GM23338 (cell line): ENCODE data around the gene CTU2. TPM values are rescaled to one million over a fixed set of nuclear protein-coding genes. Genes with fewer than 3 reads are reported as not detected.

ENCODE experiments used
- ATAC-seq: fragments of 200-7000 bp; cut with Tn5 transposase; 3 replicates; pipeline ENCODE4 v1.9.1; 2020
- DNase-seq: peaks from one replicate; pipeline ENCODE4 v3.0.0-alpha.2; 2015; ENCODE audit warnings: low spot score
- H2AFZ ChIP-seq: fragments of 200-600 bp; sonication (generic); 2 replicates; pipeline ENCODE4 v1.8.0; 2016; ENCODE audit warnings: antibody characterized with exemption, mild to moderate bottlenecking, moderate library complexity
- H3F3A ChIP-seq: fragments of 200-600 bp; sonication (generic); replicated peaks from 2 replicates; pipeline ENCODE4 v1.8.0; 2017; ENCODE audit warnings: antibody characterized with exemption, mixed run types, low read depth
- H3K27ac ChIP-seq: fragments of 200-600 bp; sonication (generic); 2 replicates; pipeline ENCODE4 v1.6.1; 2016; ENCODE audit warnings: low read depth
- H3K27me3 ChIP-seq: fragments of 200-600 bp; sonication (generic); 2 replicates; pipeline ENCODE4 v1.8.0; 2016; ENCODE audit warnings: mild to moderate bottlenecking, mixed run types, moderate library complexity; ENCODE audit not compliant: insufficient read depth
- H3K36me3 ChIP-seq: fragments of 200-600 bp; sonication (generic); 2 replicates; pipeline ENCODE4 v1.8.0; 2016; ENCODE audit warnings: mild to moderate bottlenecking; ENCODE audit not compliant: insufficient read depth
- H3K4me1 ChIP-seq: fragments of 200-600 bp; sonication (generic); 2 replicates; pipeline ENCODE4 v1.8.0; 2016; ENCODE audit warnings: mild to moderate bottlenecking, moderate library complexity; ENCODE audit not compliant: insufficient read depth
- H3K4me2 ChIP-seq: fragments of 200-600 bp; sonication (generic); 2 replicates; pipeline ENCODE4 v1.7.1; 2017; ENCODE audit warnings: mixed run types
- H3K4me3 ChIP-seq: fragments of 200-600 bp; sonication (generic); 2 replicates; pipeline ENCODE4 v1.6.1; 2016; ENCODE audit warnings: mixed run types
- H3K79me2 ChIP-seq: fragments of 200-600 bp; sonication (generic); replicated peaks from 2 replicates; pipeline ENCODE4 v1.8.0; 2017; ENCODE audit warnings: mild to moderate bottlenecking; ENCODE audit not compliant: insufficient read depth
- H3K9me2 ChIP-seq: fragments of 200-600 bp; sonication (generic); 2 replicates; pipeline ENCODE4 v1.8.0; 2017; ENCODE audit not compliant: insufficient read depth
- H4K20me1 ChIP-seq: fragments of 200-600 bp; sonication (generic); replicated peaks from 2 replicates; pipeline ENCODE4 v1.8.0; 2017; ENCODE audit warnings: mild to moderate bottlenecking; ENCODE audit not compliant: insufficient read depth
- H3K27ac Mint-ChIP-seq: 2 replicates; pipeline ENCODE4 v1.8.0; 2020; ENCODE audit warnings: inconsistent platforms, mild to moderate bottlenecking, moderate library complexity, mixed read lengths
- H3K27me3 Mint-ChIP-seq: 3 replicates; pipeline ENCODE4 v1.8.0; 2022; ENCODE audit warnings: low read depth, mild to moderate bottlenecking, moderate library complexity, mixed read lengths, inconsistent platforms; ENCODE audit not compliant: insufficient read depth, poor library complexity
- H3K36me3 Mint-ChIP-seq: 3 replicates; pipeline ENCODE4 v1.8.0; 2021; ENCODE audit warnings: low read depth, mild to moderate bottlenecking, inconsistent platforms, moderate library complexity, mixed read lengths
- H3K4me1 Mint-ChIP-seq: 3 replicates; pipeline ENCODE4 v1.8.0; 2020; ENCODE audit warnings: mild to moderate bottlenecking, inconsistent platforms, mixed read lengths
- H3K4me3 Mint-ChIP-seq: 3 replicates; pipeline ENCODE4 v1.8.0; 2021; ENCODE audit warnings: moderate library complexity, mild to moderate bottlenecking, inconsistent platforms, mixed read lengths
- H3K9me3 Mint-ChIP-seq: 3 replicates; pipeline ENCODE4 v1.8.0; 2020; ENCODE audit warnings: moderate library complexity, mild to moderate bottlenecking, inconsistent platforms, mixed read lengths
- ETS1 ChIP-seq: IDR thresholded peaks from 2 replicates; pipeline ENCODE4 v1.6.1; 2016; ENCODE audit warnings: antibody characterized with exemption
- EZH2 ChIP-seq: fragments of 200-600 bp; sonication (generic); IDR thresholded peaks from one replicate; pipeline ENCODE4 v1.8.0; 2017; ENCODE audit warnings: antibody characterized with exemption, mild to moderate bottlenecking, low read depth; ENCODE audit not compliant: unreplicated experiment
- JUNB ChIP-seq: IDR thresholded peaks from one replicate; pipeline ENCODE4 v1.6.1; 2016; ENCODE audit warnings: antibody characterized with exemption; ENCODE audit not compliant: unreplicated experiment
- POLR2AphosphoS5 ChIP-seq: IDR thresholded peaks from 2 replicates; pipeline ENCODE4 v1.6.1; 2016; ENCODE audit warnings: antibody characterized with exemption, low read depth
- STAT1 ChIP-seq: IDR thresholded peaks from one replicate; pipeline ENCODE4 v1.6.1; 2016; ENCODE audit warnings: antibody characterized with exemption; ENCODE audit not compliant: unreplicated experiment
- polyA plus RNA-seq: library from polyadenylated mRNA; unstranded; fragments of >200 nt; fragmentation: Nextera tagmentation; extraction: Ambion mirVana; gene quantifications from 2 replicates; pipeline ENCODE4 v1.2.1, GENCODE V29; 2016
- total RNA-seq: library from RNA; depleted of rRNA; stranded (reverse); fragments of >200 nt; shearing (Covaris generic); gene quantifications from 2 replicates; pipeline ENCODE4 v1.2.3, GENCODE V29; 2014
- TF ChIP-seq, protein P1 (sequence below): fragments of 250-450 bp; sonication (Bioruptor Pico); IDR thresholded peaks from 2 replicates; pipeline ENCODE4 v1.5.0; 2020; ENCODE audit warnings: mild to moderate bottlenecking, moderate library complexity

Gene CTU2
- total and polyA plus RNA-seq, 2 experiments from 2014 or later: 22.3 to 25.7 TPM

- no peak overlapping the region for H3K27ac ChIP-seq
- Mint-ChIP-seq H3K9me3 (no peaks in the 10 kb centered on the region), H3K36me3 (peaks cover 32% of the 10 kb centered on the region), H3K27ac (no peak overlapping the region), H3K4me3 (no peak overlapping the region), H3K27me3 (peaks cover 15% of the 10 kb centered on the region), H3K4me1 (no peaks in the 10 kb centered on the region)
- H3K9me2 ChIP-seq: no peaks in the 10 kb centered on the region
- H3K27me3 ChIP-seq: no peaks in the 10 kb centered on the region
- no peak overlapping the region for H2AFZ ChIP-seq
- H3K4me1 ChIP-seq: no peaks in the 10 kb centered on the region
- no peaks in the 10 kb centered on the region for H4K20me1 ChIP-seq
- no peaks in the 10 kb centered on the region for H3F3A ChIP-seq
- DNase-seq (no peak), ATAC-seq (no peak)
- TF ChIP-seq POLR2AphosphoS5 (no peak), EZH2 (no peak), STAT1 (no peak)
- H3K36me3 ChIP-seq: no peaks in the 10 kb centered on the region
- H3K79me2 ChIP-seq: no peaks in the 10 kb centered on the region
- H3K4me2 ChIP-seq: no peak overlapping the region
- no peak overlapping the region for H3K4me3 ChIP-seq
Measured at GRCh38 chr16:88719267-88719932, 13.1 kb downstream of the CTU2 start.

- no peak for ATAC-seq
Measured at GRCh38 chr16:88719933-88720296, 13.6 kb downstream of the CTU2 start.

GRCh38 chr16:88720396-88720970 lies 14.2 kb downstream of the CTU2 start:
- H3K4me3 ChIP-seq: no peak overlapping the region
- no peak overlapping the region for H3K27ac ChIP-seq
- H3K27me3 Mint-ChIP-seq: peaks cover 14% of the 10 kb centered on the region
- no peaks in the 10 kb centered on the region for H3K4me1 Mint-ChIP-seq
- H3K4me3 Mint-ChIP-seq: no peak overlapping the region
- no peaks in the 10 kb centered on the region for H3K79me2 ChIP-seq
- no peaks in the 10 kb centered on the region for H3K9me3 Mint-ChIP-seq
- no peaks in the 10 kb centered on the region for H3F3A ChIP-seq
- ATAC-seq: no peak
- H2AFZ ChIP-seq: no peak overlapping the region
- no peak overlapping the region for H3K4me2 ChIP-seq
- no peaks in the 10 kb centered on the region for H3K4me1 ChIP-seq
- no peak for DNase-seq
- no peaks in the 10 kb centered on the region for H3K36me3 ChIP-seq
- no peak overlapping the region for H3K27ac Mint-ChIP-seq
- no peaks in the 10 kb centered on the region for H3K27me3 ChIP-seq
- H4K20me1 ChIP-seq: no peaks in the 10 kb centered on the region
- no peaks in the 10 kb centered on the region for H3K9me2 ChIP-seq
- peaks cover 31% of the 10 kb centered on the region for H3K36me3 Mint-ChIP-seq
- TF ChIP-seq STAT1: no peak
- TF ChIP-seq, protein P1, sequence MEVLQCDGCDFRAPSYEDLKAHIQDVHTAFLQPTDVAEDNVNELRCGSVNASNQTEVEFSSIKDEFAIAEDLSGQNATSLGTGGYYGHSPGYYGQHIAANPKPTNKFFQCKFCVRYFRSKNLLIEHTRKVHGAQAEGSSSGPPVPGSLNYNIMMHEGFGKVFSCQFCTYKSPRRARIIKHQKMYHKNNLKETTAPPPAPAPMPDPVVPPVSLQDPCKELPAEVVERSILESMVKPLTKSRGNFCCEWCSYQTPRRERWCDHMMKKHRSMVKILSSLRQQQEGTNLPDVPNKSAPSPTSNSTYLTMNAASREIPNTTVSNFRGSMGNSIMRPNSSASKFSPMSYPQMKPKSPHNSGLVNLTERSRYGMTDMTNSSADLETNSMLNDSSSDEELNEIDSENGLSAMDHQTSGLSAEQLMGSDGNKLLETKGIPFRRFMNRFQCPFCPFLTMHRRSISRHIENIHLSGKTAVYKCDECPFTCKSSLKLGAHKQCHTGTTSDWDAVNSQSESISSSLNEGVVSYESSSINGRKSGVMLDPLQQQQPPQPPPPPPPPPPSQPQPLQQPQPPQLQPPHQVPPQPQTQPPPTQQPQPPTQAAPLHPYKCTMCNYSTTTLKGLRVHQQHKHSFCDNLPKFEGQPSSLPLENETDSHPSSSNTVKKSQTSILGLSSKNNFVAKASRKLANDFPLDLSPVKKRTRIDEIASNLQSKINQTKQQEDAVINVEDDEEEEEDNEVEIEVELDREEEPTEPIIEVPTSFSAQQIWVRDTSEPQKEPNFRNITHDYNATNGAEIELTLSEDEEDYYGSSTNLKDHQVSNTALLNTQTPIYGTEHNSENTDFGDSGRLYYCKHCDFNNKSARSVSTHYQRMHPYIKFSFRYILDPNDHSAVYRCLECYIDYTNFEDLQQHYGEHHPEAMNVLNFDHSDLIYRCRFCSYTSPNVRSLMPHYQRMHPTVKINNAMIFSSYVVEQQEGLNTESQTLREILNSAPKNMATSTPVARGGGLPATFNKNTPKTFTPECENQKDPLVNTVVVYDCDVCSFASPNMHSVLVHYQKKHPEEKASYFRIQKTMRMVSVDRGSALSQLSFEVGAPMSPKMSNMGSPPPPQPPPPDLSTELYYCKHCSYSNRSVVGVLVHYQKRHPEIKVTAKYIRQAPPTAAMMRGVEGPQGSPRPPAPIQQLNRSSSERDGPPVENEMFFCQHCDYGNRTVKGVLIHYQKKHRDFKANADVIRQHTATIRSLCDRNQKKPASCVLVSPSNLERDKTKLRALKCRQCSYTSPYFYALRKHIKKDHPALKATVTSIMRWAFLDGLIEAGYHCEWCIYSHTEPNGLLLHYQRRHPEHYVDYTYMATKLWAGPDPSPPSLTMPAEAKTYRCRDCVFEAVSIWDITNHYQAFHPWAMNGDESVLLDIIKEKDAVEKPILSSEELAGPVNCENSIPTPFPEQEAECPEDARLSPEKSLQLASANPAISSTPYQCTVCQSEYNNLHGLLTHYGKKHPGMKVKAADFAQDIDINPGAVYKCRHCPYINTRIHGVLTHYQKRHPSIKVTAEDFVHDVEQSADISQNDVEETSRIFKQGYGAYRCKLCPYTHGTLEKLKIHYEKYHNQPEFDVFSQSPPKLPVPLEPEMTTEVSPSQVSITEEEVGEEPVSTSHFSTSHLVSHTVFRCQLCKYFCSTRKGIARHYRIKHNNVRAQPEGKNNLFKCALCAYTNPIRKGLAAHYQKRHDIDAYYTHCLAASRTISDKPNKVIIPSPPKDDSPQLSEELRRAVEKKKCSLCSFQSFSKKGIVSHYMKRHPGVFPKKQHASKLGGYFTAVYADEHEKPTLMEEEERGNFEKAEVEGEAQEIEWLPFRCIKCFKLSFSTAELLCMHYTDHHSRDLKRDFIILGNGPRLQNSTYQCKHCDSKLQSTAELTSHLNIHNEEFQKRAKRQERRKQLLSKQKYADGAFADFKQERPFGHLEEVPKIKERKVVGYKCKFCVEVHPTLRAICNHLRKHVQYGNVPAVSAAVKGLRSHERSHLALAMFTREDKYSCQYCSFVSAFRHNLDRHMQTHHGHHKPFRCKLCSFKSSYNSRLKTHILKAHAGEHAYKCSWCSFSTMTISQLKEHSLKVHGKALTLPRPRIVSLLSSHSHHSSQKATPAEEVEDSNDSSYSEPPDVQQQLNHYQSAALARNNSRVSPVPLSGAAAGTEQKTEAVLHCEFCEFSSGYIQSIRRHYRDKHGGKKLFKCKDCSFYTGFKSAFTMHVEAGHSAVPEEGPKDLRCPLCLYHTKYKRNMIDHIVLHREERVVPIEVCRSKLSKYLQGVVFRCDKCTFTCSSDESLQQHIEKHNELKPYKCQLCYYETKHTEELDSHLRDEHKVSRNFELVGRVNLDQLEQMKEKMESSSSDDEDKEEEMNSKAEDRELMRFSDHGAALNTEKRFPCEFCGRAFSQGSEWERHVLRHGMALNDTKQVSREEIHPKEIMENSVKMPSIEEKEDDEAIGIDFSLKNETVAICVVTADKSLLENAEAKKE (CRISPR knock-in tag): no peak

More at GRCh38 chr16:88719933-88720296, 13.6 kb downstream of the CTU2 start:
- Histone ChIP-seq H3K9me2 (no peaks in the 10 kb centered on the region), H3K79me2 (no peaks in the 10 kb centered on the region), H3K36me3 (no peaks in the 10 kb centered on the region), H3K4me1 (no peaks in the 10 kb centered on the region), H3K27me3 (no peaks in the 10 kb centered on the region), H3K27ac (no peak overlapping the region), H3F3A (no peaks in the 10 kb centered on the region), H3K4me3 (no peak overlapping the region), H2AFZ (no peak overlapping the region), H3K4me2 (no peak overlapping the region), H4K20me1 (no peaks in the 10 kb centered on the region)
- Mint-ChIP-seq H3K4me1 (no peaks in the 10 kb centered on the region), H3K9me3 (no peaks in the 10 kb centered on the region), H3K27ac (no peak overlapping the region), H3K36me3 (peaks cover 34% of the 10 kb centered on the region), H3K4me3 (no peak overlapping the region), H3K27me3 (peaks cover 15% of the 10 kb centered on the region)
- no peak for TF ChIP-seq POLR2AphosphoS5
- no peak for TF ChIP-seq JUNB
- no peak for TF ChIP-seq ETS1
- DNase-seq: no peak
